PC-3 (cell line): ENCODE data around the gene GFOD2.

ENCODE experiments used
- CTCF ChIP-seq: fragments of 300-600 bp; sonication (generic); conservative IDR thresholded peaks from 2 replicates; pipeline ENCODE4 v1.5.1; 2017; ENCODE audit warnings: antibody characterized with exemption, low read depth, mild to moderate bottlenecking, low read length
- EZH2 ChIP-seq: fragments of 300-600 bp; sonication (generic); IDR thresholded peaks from one replicate; pipeline ENCODE4 v1.6.1; 2017; ENCODE audit warnings: antibody characterized with exemption, mild to moderate bottlenecking, low read length; ENCODE audit not compliant: unreplicated experiment

- TF ChIP-seq EZH2 (no peak), CTCF (no peak)
Measured at GRCh38 chr16:67675999-67676398, 43.1 kb downstream of the GFOD2 start.
